GM18907 (cell line): ENCODE measurements around the gene LSM8.
"Not testable (repeated sequence)": the region's sequence is repeated elsewhere in the genome, so short reads cannot be mapped to it uniquely, and the experiment has no call there.

Experiments
- ATAC-seq: cut with Tn5 transposase; IDR thresholded peaks from one replicate; pipeline ENCODE4 v1.9.1; 2021; ENCODE audit warnings: mild to moderate bottlenecking, moderate library complexity; ENCODE audit not compliant: unreplicated experiment

The LSM8 gene

DNA sequence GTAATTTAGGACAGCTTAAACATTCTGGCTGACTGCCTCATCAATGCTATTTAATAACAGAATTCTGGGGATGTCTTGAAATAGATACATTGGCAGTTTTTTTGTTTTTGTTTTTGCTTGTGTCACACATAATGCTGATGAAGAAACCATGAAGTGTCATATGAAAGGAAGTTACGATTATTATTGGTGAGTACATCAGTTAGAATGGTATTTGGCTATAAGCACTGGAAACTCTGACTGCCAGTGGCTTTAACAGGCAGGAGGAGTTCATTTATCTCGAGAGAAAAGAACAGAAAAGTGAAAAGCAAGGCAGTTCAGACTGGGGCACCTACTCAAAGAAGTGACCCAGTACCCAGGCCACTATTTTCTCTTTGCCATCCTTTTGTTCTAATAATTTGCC, 18.1 kb downstream of the LSM8 start:
- no peak for ATAC-seq

DNA sequence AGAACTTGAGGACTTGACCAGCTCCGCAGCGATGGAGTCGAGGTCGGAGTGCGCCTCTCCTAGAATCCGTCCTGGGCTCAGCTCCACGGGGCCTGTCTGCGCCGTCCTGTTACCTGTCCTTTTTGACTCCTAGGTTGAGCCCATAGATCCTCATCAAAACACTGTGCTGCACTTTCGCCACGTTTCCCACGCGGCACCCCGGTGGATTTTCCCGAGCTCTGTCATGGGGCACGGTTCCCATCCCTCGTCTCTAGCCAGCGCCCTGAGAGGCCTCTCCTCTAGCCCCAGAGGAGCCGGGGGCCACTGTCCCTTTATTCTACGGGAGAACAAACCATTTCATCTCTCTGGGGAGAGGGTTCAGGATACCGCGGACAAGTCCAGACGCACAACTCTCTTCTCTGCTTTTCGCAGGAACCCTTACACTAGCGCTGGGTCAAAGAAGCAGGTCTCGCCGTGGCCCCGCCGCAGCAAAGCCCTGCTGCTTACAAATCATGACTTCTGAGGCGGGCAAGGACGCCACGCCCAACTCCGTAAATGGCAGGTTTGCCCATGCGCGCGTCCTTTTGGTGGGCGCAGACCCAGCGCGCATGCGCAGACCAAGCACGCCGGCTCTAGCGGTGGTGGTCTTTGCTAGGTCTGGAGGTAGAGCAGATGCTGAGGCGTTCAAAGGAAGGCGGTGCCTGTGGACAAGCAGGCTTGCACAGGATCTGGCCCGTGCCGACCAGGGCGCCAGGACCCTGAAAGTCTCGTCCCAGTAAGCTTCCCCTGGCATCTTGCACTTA, 30.3 kb downstream of the LSM8 start:
- peak; percentile 98 for ATAC-seq

DNA sequence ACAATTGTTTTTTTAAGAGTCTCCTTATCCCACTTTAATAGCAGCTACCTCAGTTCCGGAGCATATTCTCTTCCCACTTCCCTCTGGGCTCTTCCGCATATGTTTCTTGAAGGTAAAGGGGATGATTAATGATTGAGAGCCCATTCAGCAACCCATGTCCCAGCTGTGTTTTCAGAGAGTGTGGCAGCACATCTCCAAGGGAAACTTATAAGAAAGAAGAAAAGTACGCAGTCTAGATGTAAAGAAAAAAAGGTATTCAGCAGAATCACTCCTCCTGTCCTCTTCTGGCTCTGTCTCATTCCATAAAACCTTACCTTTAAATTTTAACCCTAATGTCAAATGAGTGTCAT, 30.8 kb downstream of the LSM8 start:
- peak; percentile 32 for ATAC-seq

DNA sequence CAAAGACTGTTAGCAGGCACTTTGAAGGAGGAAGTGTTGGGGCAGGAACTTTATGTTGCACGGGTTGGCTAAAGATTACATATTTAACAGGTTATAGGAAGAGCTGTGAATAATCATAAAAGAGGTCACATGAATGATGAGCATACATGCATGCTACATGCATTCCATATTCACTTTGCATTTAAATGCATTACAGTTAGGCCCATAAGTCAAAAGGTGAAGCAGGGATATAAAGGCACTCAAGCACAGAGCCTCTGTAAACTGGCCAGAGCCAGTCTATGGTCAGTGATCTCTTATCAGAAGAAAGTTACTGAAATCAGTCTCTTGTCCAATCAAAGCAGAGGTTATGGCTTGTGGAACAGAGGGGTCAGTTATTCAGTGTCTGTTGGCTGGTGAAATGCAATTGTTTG, 33.3 kb downstream of the LSM8 start:
- no peak for ATAC-seq

DNA sequence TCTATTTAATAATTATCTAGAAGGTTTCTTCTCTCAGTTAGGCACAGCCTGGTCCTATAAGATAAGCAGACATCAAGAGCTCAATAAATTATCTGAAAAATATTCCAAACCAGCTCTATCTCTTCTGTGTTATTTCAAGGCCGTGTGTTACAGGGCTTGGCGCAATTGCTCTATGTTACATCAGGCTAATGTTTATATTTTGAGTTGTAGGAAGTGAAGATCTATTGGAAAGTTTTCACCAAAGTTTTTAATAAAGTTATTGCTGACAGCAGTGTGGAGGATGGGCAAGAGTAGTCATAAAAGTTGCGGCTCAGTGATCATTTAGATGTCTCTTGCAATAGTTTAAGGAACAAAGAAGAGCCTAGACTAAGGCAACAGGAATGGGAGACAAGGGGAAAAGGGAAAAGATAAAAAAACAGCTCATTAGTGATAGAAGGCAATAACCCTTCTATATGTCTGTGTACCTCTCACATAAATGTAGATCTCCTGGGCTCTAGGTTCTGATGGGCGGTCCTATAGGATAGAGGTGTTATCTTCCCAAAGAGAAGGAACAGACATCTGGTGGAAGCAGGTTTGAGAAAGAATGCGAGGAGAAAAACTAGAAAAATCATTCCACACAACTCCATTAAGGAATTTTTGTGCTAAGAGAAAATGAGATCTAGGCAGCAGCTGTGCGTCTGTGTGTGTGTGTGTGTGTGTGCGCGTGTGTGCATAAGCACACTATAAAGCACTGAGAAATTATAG, 34.6 kb downstream of the LSM8 start:
- no peak for ATAC-seq

DNA sequence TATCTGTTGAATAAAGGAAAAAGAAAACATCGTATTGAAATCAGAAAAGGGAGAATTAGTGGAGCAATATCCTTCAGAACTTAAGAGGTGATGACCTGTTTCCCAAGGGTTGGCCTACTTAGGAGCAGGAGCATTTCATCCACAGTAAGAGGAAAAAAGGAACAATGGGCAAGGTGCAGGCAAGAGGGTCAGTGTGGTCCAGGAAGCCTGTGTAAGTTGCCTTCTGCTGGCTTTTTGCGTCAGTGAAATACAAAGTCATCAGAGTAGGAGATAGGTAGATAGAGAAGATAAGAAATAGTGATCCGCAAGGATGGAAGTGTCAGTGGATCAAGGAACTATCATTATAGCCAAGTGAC, 35.2 kb downstream of the LSM8 start:
- ATAC-seq: no peak

DNA sequence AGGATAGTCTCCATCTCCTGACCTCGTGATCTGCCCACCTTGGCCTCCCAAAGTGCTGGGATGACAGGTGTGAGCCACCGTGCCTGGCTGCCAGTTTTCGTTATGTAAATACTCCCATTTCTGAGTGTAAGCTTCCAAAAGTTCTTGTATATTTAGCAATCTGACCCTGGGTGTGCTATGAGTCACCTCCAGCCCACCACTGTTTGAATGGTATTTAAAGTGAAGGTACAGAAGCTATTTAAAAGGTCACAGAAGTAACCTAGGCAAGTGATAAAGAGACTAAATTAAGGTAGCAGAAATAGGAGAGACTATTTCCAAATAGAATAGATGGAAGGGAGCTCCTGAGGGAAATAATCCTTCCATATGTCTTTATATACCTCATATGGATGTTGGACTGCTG, 36.6 kb downstream of the LSM8 start:
- ATAC-seq: no peak

DNA sequence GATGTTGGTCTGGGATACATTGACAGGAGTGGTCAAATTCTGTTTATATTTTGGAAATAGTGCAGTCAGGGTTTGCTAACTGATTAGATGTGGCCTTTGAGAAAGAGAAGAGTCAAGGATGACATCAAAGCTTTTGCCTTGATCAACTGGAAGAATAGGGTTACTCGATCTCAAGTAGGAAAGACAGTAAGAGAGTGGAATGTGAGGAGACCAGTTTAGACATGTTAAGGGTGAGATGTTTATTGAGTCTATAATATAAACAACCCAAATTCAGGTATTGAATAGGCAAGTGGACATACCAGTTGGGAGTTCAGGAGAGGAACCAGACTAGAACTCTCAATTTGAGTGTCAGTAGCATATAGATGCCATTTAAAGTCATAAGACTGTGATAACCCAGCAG, 38.6 kb downstream of the LSM8 start:
- ATAC-seq: no peak

DNA sequence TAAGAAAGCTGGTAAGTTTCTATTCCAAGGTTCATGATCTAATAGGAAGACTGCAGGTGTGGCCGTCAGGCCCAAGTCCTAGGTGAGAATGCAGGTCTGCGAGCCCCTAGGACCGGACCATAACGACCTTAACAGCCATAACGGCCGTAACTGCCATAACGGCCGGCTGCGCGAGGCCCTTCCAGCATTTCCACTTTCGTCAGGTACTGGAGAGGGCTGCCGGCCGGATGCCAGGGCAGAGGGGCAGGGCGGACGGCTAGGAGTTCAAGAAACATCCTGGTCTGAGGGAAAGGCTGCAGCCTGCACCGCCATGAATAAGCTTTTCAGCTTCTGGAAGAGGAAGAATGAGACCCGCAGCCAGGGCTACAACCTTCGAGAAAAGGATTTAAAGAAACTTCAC, 40.6 kb downstream of the LSM8 start, which contains the start of gene ANKRD7:
Gene ANKRD7 (plus strand): TSS at position 184 of the 400 bp plus-strand sequence. CDS start 127 bp downstream, at position 311.
- no peak for ATAC-seq

DNA sequence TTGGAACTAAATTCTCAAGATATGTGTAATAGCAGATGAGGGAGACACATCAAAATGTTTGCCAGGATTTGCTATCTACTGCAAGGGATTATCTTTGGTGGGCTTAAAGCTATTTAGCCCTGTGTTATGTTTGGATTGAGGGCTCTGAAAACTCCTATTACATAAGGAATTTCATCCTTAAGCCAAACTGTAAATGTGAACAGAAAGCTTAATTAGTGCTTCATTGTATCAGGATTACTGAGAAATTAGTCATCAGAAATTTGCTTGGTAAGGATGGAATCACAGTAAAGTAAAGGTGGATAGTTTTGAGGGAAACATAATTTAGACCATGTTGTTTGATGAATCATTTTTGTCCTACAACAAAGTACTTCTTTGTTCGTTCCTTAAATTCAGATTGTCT, 48.9 kb downstream of the LSM8 start:
- ATAC-seq: no peak

DNA sequence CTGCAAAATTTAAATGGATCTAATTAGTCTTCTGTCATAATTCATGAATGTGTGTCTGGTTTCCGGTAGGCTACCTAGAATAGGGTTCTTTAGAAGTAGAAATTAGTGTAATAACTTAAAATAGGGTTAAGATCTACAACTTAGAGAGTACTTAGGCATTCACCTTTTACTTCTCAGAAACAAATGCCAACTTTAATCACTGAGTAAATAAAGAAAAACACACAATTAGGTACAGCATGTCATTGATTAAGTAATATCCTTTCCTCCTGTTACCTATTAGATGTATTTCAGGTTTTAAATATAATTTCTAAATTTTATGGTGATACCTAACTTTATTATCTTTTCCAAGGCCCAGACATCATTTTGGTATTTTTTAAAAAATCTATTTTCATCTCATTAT, 49.8 kb downstream of the LSM8 start:
- no peak for ATAC-seq

DNA sequence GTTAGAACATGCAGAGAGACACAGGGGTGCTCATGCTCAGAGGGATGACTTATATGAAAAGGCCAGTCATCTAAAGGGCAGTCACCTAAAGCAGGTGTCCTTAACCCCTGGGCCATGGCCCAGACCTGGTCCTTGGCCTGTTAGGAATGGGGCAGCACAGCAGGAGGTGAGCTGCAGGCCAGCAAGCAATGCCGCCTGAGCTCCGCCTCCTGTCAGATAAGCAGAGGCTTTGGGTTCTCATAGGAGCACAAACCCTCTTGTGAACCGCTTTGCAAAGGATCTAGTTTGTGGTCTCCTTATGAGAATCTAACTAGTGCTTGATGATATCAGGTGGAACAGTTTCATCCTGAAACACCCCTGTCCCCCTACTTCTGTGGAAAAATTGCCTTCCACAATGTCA, 55.0 kb downstream of the LSM8 start:
- no peak for ATAC-seq

DNA sequence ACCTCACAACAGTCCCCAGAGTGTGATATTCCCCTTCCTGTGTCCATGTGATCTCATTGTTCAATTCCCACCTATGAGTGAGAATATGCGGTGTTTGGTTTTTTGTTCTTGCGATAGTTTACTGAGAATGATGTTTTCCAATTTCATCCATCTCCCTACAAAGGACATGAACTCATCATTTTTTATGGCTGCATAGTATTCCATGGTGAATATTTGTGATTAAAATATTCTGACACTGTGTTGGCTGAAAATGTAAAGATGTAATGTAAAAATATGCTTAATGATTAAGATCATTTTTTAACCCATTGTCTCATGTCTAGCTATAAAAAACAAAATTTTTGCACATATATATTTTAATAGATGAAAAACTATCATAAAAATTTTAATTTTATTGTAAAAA, 56.4 kb downstream of the LSM8 start:
- ATAC-seq: not testable (repeated sequence)
